Measurements from ENCODE around the gene LSM14B.

Gene LSM14B

GRCh38 chr20:62158088-62158400, 35.8 kb downstream of the LSM14B start:
- H3K4me2 ChIP-seq (ENCODE audit: low read length) = no peak overlapping the region
- H2AFZ ChIP-seq = no peak overlapping the region
- no peaks in the 10 kb centered on the region for H3K27me3 ChIP-seq (ENCODE audit: control insufficient read depth, insufficient read depth, low read length)
- H3K9ac ChIP-seq = no peak overlapping the region
- H3K4me1 ChIP-seq = peaks cover 3% of the 10 kb centered on the region
- no peaks in the 10 kb centered on the region for H3K9me3 ChIP-seq (ENCODE audit: control insufficient read depth, low read length)
- no peak overlapping the region for H3K4me3 ChIP-seq (ENCODE audit: low read depth, low read length)
- TF ChIP-seq CTCF (IDR thresholded peaks at IDR 0.05) = no peak
- H3K36me3 ChIP-seq (ENCODE audit: control insufficient read depth, insufficient read depth, low read length) = no peaks in the 10 kb centered on the region
- no peak overlapping the region for H3K27ac ChIP-seq
- peaks cover 36% of the 10 kb centered on the region for H3K79me2 ChIP-seq

- Histone ChIP-seq H3K4me1 (peaks cover 3% of the 10 kb centered on the region), H3K36me3 (ENCODE audit: control insufficient read depth, insufficient read depth, low read length) (no peaks in the 10 kb centered on the region), H3K27me3 (ENCODE audit: control insufficient read depth, insufficient read depth, low read length) (no peaks in the 10 kb centered on the region), H3K9me3 (ENCODE audit: control insufficient read depth, low read length) (no peaks in the 10 kb centered on the region), H3K4me3 (ENCODE audit: low read depth, low read length) (no peak overlapping the region), H2AFZ (no peak overlapping the region), H3K27ac (no peak overlapping the region), H3K9ac (no peak overlapping the region), H3K4me2 (ENCODE audit: low read length) (no peak overlapping the region), H3K79me2 (peaks cover 34% of the 10 kb centered on the region)
- TF ChIP-seq CTCF (IDR thresholded peaks at IDR 0.05) = no peak
Measured at GRCh38 chr20:62158541-62158940, 36.3 kb downstream of the LSM14B start.

- Histone ChIP-seq H3K79me2 (peaks cover 34% of the 10 kb centered on the region), H3K27me3 (ENCODE audit: control insufficient read depth, insufficient read depth, low read length) (no peaks in the 10 kb centered on the region), H3K4me2 (ENCODE audit: low read length) (no peak overlapping the region), H3K4me3 (ENCODE audit: low read depth, low read length) (no peak overlapping the region), H3K36me3 (ENCODE audit: control insufficient read depth, insufficient read depth, low read length) (no peaks in the 10 kb centered on the region), H3K9me3 (ENCODE audit: control insufficient read depth, low read length) (no peaks in the 10 kb centered on the region), H3K4me1 (peaks cover 3% of the 10 kb centered on the region), H2AFZ (no peak overlapping the region), H3K9ac (no peak overlapping the region), H3K27ac (no peak overlapping the region)
- TF ChIP-seq CTCF (IDR thresholded peaks at IDR 0.05) = no peak
Measured at GRCh38 chr20:62159052-62159451, 36.8 kb downstream of the LSM14B start.

GRCh38 chr20:62159839-62160238, 37.6 kb downstream of the LSM14B start:
- no peak overlapping the region for H2AFZ ChIP-seq
- no peak for TF ChIP-seq CTCF (IDR thresholded peaks at IDR 0.05)
- no peak overlapping the region for H3K4me3 ChIP-seq (ENCODE audit: low read depth, low read length)
- H3K4me1 ChIP-seq = peaks cover 3% of the 10 kb centered on the region
- no peak overlapping the region for H3K27ac ChIP-seq
- peaks cover 27% of the 10 kb centered on the region for H3K79me2 ChIP-seq
- H3K27me3 ChIP-seq (ENCODE audit: control insufficient read depth, insufficient read depth, low read length) = no peaks in the 10 kb centered on the region
- no peak overlapping the region for H3K9ac ChIP-seq
- no peaks in the 10 kb centered on the region for H3K36me3 ChIP-seq (ENCODE audit: control insufficient read depth, insufficient read depth, low read length)
- H3K4me2 ChIP-seq (ENCODE audit: low read length) = no peak overlapping the region
- no peaks in the 10 kb centered on the region for H3K9me3 ChIP-seq (ENCODE audit: control insufficient read depth, low read length)

GRCh38 chr20:62160253-62160652, 38.0 kb downstream of the LSM14B start:
- peaks cover 27% of the 10 kb centered on the region for H3K79me2 ChIP-seq

More at GRCh38 chr20:62160253-62160652, 38.0 kb downstream of the LSM14B start:
- Histone ChIP-seq H2AFZ (no peak overlapping the region), H3K9me3 (ENCODE audit: control insufficient read depth, low read length) (no peaks in the 10 kb centered on the region), H3K4me1 (peaks cover 3% of the 10 kb centered on the region), H3K4me3 (ENCODE audit: low read depth, low read length) (no peak overlapping the region), H3K36me3 (ENCODE audit: control insufficient read depth, insufficient read depth, low read length) (no peaks in the 10 kb centered on the region), H3K27me3 (ENCODE audit: control insufficient read depth, insufficient read depth, low read length) (no peaks in the 10 kb centered on the region), H3K4me2 (ENCODE audit: low read length) (no peak overlapping the region), H3K27ac (no peak overlapping the region), H3K9ac (no peak overlapping the region)
- TF ChIP-seq CTCF (IDR thresholded peaks at IDR 0.05) = no peak
